OCI-M2 (cell line): ENCODE results near the gene OR10A3.

Source experiments
- DNase-seq: peaks from one replicate; lab custom pipeline; 2025; ENCODE audit not compliant: unreplicated experiment; lab: John Stamatoyannopoulos, UW

Gene OR10A3

GRCh38 chr11:7893796-7894195 is 47.7 kb downstream of the OR10A3 start:
- DNase-seq = no peak

- no peak for DNase-seq
Observed at GRCh38 chr11:7892840-7893254, 48.7 kb downstream of the OR10A3 start.

DNA sequence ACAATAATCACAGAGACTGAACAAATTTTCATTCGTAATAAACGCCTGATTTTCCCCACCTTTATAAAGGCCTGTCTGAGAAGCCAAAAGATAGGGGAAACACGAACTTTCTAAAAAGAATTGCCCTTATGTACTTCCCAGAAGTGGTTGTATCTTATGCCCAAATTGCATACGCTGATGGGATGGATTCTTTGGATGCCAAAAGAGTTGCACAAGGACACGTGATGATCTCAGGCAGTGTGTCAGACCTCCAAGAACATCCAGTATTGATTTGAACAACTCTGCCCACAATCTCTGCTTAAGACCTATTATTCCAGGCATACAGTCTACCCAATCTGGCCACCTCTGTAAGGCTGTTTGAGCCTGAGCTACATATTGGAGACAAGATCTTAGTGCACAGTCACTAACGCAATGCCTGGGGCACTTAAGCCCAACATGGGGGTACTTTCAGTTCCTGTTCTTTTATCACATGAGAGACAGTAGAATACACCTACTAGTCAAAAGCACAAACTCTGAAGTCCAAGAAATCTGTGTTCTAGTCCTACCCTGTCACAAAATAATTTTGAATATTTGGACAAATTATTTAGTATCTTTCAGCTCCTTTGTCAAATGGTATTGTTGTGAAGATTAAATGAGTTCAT is 49.3 kb downstream of the OR10A3 start:
- no peak for DNase-seq

DNA sequence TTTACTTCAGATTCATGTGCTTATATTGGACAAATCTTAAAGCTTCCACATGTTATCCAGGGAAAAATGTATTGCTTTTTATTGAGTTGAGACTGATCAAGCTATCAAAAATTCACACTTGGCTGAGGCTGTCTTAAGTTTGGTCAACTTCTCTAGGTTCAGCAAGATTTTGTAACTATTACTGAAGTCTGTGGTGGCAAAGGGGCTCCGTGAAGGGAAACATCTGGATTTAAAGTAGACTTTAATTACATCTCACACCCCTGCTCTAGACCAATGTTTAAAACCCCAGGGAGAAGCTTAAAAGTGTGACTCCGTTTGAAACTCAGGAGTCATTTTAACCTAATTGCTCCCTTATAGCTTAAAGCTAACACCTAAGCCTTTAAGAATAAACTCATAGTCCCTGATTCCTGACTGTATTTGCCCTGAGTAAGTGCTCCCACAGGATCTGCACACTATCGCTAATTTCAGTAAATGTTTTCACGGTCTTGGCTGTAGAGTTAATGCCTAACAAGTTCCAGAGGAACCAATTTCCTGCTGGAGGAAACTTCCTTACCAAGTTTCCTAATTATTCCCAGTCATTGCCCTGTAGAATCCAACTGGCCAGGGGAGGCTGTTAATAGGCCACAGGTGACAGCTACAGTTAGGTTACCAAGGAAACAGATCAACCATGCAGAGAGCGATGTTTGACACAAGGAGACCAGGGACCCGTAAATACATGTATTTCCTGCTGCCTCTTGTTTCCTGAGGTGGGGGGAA is 50.9 kb downstream of the OR10A3 start:
- DNase-seq = no peak

- no peak for DNase-seq
Observed at GRCh38 chr11:7889985-7890384, 51.5 kb downstream of the OR10A3 start.
